IMR-90 (cell line): ENCODE measurements around the gene ERC2. TPM values are rescaled to one million over a fixed set of nuclear protein-coding genes. Genes with fewer than 3 reads are reported as not detected.

Experiments
- ATAC-seq: fragments of 200-7000 bp; cut with Tn5 transposase; 2 replicates; pipeline ENCODE4 v1.9.1; 2020; ENCODE audit warnings: low read depth, mild to moderate bottlenecking, moderate library complexity
- BruUV-seq: library from RNA; stranded (reverse); fragments of 400-500 nt; replicated peaks from 2 replicates; lab custom pipeline; 2021; lab: Mats Ljungman, UMichigan
- CTCF ChIA-PET: fragments of 300-600 bp; formaldehyde crosslinking; extraction: SDS; loops from one replicate; lab custom pipeline; 2021; ENCODE audit warnings: antibody characterized with exemption; lab: Yijun Ruan, JAX
- POLR2A ChIA-PET: fragments of 300-600 bp; sonication (Branson Sonifier 250); formaldehyde crosslinking; loops from one replicate; lab custom pipeline; 2022; ENCODE audit warnings: antibody characterized with exemption; ENCODE audit not compliant: unreplicated experiment; lab: Charles Lee
- DNase-seq: peaks from one replicate; pipeline ENCODE4 v3.0.0; 2013
- H2AFZ ChIP-seq: replicated peaks from 2 replicates; pipeline ENCODE3; 2013; ENCODE audit warnings: low read length, mild to moderate bottlenecking; ENCODE audit not compliant: poor library complexity
- H2AK5ac ChIP-seq: 2 replicates; pipeline ENCODE4 v1.6.1; 2013; ENCODE audit warnings: low read depth, low read length, inconsistent platforms
- H2AK9ac ChIP-seq: replicated peaks from 2 replicates; pipeline ENCODE3; 2013; ENCODE audit warnings: mild to moderate bottlenecking, low read depth, low read length, moderate library complexity; ENCODE audit not compliant: poor library complexity
- H2BK120ac ChIP-seq: 2 replicates; pipeline ENCODE4 v1.6.1; 2013; ENCODE audit warnings: low read depth, low read length, inconsistent platforms
- H2BK15ac ChIP-seq: 3 replicates; pipeline ENCODE4 v1.6.1; 2013; ENCODE audit warnings: low read depth, low read length, inconsistent platforms
- H2BK20ac ChIP-seq: 2 replicates; pipeline ENCODE4 v1.6.1; 2013; ENCODE audit warnings: low read depth, mild to moderate bottlenecking, inconsistent platforms, low read length, moderate library complexity
- H2BK5ac ChIP-seq: 2 replicates; pipeline ENCODE4 v1.6.1; 2013; ENCODE audit warnings: mild to moderate bottlenecking, low read depth, low read length, inconsistent platforms; ENCODE audit not compliant: poor library complexity, severe bottlenecking
- H3K14ac ChIP-seq: replicated peaks from 2 replicates; pipeline ENCODE4 v1.6.1; 2013; ENCODE audit warnings: low read depth, low read length, inconsistent platforms
- H3K18ac ChIP-seq: 2 replicates; pipeline ENCODE4 v1.6.1; 2013; ENCODE audit warnings: low read depth, low read length, control low read depth
- H3K23ac ChIP-seq: 2 replicates; pipeline ENCODE4 v1.6.1; 2013; ENCODE audit warnings: low read depth, low read length, inconsistent platforms
- H3K27ac ChIP-seq: 2 replicates; pipeline ENCODE4 v1.5.1; 2013; ENCODE audit warnings: mild to moderate bottlenecking, control low read depth, low read length; ENCODE audit not compliant: insufficient read depth
- H3K27me3 ChIP-seq: 2 replicates; pipeline ENCODE4 v1.6.1; 2013; ENCODE audit warnings: low read length; ENCODE audit not compliant: control insufficient read depth, insufficient read depth
- H3K36me3 ChIP-seq: 2 replicates; pipeline ENCODE4 v1.6.1; 2013; ENCODE audit warnings: low read length, mixed read lengths; ENCODE audit not compliant: control insufficient read depth, insufficient read depth
- H3K4ac ChIP-seq: 2 replicates; pipeline ENCODE4 v1.6.1; 2013; ENCODE audit warnings: low read depth, low read length, inconsistent platforms
- H3K4me1 ChIP-seq: 2 replicates; pipeline ENCODE4 v1.6.1; 2013; ENCODE audit warnings: low read length, mixed read lengths; ENCODE audit not compliant: control insufficient read depth, insufficient read depth
- H3K4me2 ChIP-seq: 2 replicates; pipeline ENCODE4 v1.6.1; 2013; ENCODE audit warnings: low read depth, mild to moderate bottlenecking, control low read depth, low read length, moderate library complexity
- H3K4me3 ChIP-seq: 2 replicates; pipeline ENCODE4 v1.5.1; 2013; ENCODE audit warnings: low read depth, mild to moderate bottlenecking, control low read depth, low read length, moderate library complexity; ENCODE audit not compliant: insufficient read depth
- H3K56ac ChIP-seq: 2 replicates; pipeline ENCODE4 v1.6.1; 2013; ENCODE audit warnings: low read length, inconsistent platforms; ENCODE audit not compliant: insufficient read depth; ENCODE audit errors: extremely low read depth
- H3K79me1 ChIP-seq, 2 experiments: 2 replicates each; pipeline ENCODE4 v1.6.1; 2013; ENCODE audit warnings: low read length in 2 of 2, inconsistent platforms in 1 of 2, low read depth in 1 of 2
- H3K9ac ChIP-seq: 2 replicates; pipeline ENCODE4 v1.6.1; 2013; ENCODE audit warnings: low read depth, low read length, control low read depth
- H3K9me1 ChIP-seq: 2 replicates; pipeline ENCODE4 v1.6.1; 2013; ENCODE audit warnings: low read length, inconsistent platforms; ENCODE audit not compliant: insufficient read depth
- H3K9me3 ChIP-seq: 2 replicates; pipeline ENCODE4 v1.6.1; 2013; ENCODE audit warnings: low read length; ENCODE audit not compliant: control insufficient read depth, insufficient read depth
- H4K20me1 ChIP-seq: 2 replicates; pipeline ENCODE4 v1.6.1; 2013; ENCODE audit warnings: low read length, inconsistent platforms; ENCODE audit not compliant: insufficient read depth
- H4K5ac ChIP-seq: 2 replicates; pipeline ENCODE4 v1.6.1; 2013; ENCODE audit warnings: mild to moderate bottlenecking, low read depth, low read length, control low read depth
- H4K8ac ChIP-seq, 2 experiments: 2 replicates each; pipeline ENCODE4 v1.6.1; 2013; ENCODE audit warnings: low read depth in 2 of 2, low read length in 2 of 2, control low read depth in 1 of 2, inconsistent platforms in 1 of 2
- H4K91ac ChIP-seq: 2 replicates; pipeline ENCODE4 v1.6.1; 2013; ENCODE audit warnings: low read depth, low read length, inconsistent platforms; ENCODE audit not compliant: insufficient read depth
- BHLHE40 ChIP-seq: fragments of 150-350 bp; IDR thresholded peaks from 2 replicates; pipeline ENCODE4 v1.6.1; 2016; ENCODE audit warnings: mild to moderate bottlenecking, low read depth, low read length
- CEBPB ChIP-seq: IDR thresholded peaks from 2 replicates; pipeline ENCODE4 v1.6.1; 2012; ENCODE audit warnings: low read depth, low read length, improper control_type of control experiment
- CHD1 ChIP-seq: IDR thresholded peaks from 2 replicates; pipeline ENCODE4 v1.6.1; 2012; ENCODE audit warnings: low read depth, low read length, improper control_type of control experiment
- ELK1 ChIP-seq: fragments of 150-350 bp; IDR thresholded peaks from 2 replicates; pipeline ENCODE4 v1.6.1; 2016; ENCODE audit warnings: low read depth, mild to moderate bottlenecking, low read length, moderate library complexity, borderline replicate concordance
- MAFK ChIP-seq: IDR thresholded peaks from 2 replicates; pipeline ENCODE4 v1.6.1; 2012; ENCODE audit warnings: low read depth, low read length, improper control_type of control experiment
- MAZ ChIP-seq: IDR thresholded peaks from 2 replicates; pipeline ENCODE4 v1.6.1; 2012; ENCODE audit warnings: low read depth, mild to moderate bottlenecking, low read length, improper control_type of control experiment, moderate library complexity, borderline replicate concordance
- MXI1 ChIP-seq: IDR thresholded peaks from 2 replicates; pipeline ENCODE4 v1.6.1; 2012; ENCODE audit warnings: low read depth, mild to moderate bottlenecking, low read length, moderate library complexity, borderline replicate concordance
- NFE2L2 ChIP-seq: fragments of 150-350 bp; IDR thresholded peaks from 2 replicates; pipeline ENCODE4 v1.6.1; 2016; ENCODE audit warnings: low read depth, mild to moderate bottlenecking, low read length
- POLR2A ChIP-seq: IDR thresholded peaks from 2 replicates; pipeline ENCODE4 v1.6.1; 2012; ENCODE audit warnings: mild to moderate bottlenecking, low read depth, low read length
- RAD21 ChIP-seq: IDR thresholded peaks from 2 replicates; pipeline ENCODE4 v1.6.1; 2012; ENCODE audit warnings: low read length, improper control_type of control experiment
- RFX5 ChIP-seq: IDR thresholded peaks from 2 replicates; pipeline ENCODE4 v1.8.0; 2012; ENCODE audit warnings: low read depth, mild to moderate bottlenecking, low read length, moderate library complexity
- SMC3 ChIP-seq: fragments of 150-350 bp; IDR thresholded peaks from 2 replicates; pipeline ENCODE4 v1.6.1; 2016; ENCODE audit warnings: low read depth, mild to moderate bottlenecking, antibody characterized with exemption, low read length, moderate library complexity
- WGBS, 2 experiments: methylation state at CpG; one replicate each; pipeline versions ENCODE4 v1.1.5 to v1.1.7; 2013; ENCODE audit warnings: missing lambda C conversion rate in 2 of 2; ENCODE audit not compliant: insufficient read length in 1 of 2; ENCODE audit errors: extremely low coverage in 2 of 2; 5-methylcytosine and 5-hydroxymethylcytosine counted together
- dilution Hi-C: fragments of 300-500 bp; cut with HindIII; formaldehyde crosslinking; loops from one replicate; pipeline ENCODE4 v1.14.3; 2018; ENCODE audit warnings: low sequenced_read_pairs; ENCODE audit not compliant: unreplicated experiment
- in situ Hi-C: fragments of 300-500 bp; cut with MboI; formaldehyde crosslinking; loops from 3 replicates; pipeline ENCODE4 v1.14.3; 2019; ENCODE audit warnings: low sequenced_read_pairs, inconsistent platforms, mixed read lengths
- intact Hi-C: fragments of 100-400 bp; cut with micrococcal nuclease; formaldehyde crosslinking; loops from 2 replicates; pipeline ENCODE4 v1.10.0; 2022
- polyA plus RNA-seq, 3 experiments: library from polyadenylated mRNA; depleted of rRNA; stranded (reverse); fragments of >200 nt; gene quantifications; 2 replicates each; pipeline ENCODE4 v1.2.3, GENCODE V29; 2012; ENCODE audit warnings: low replicate concordance in 1 of 3
- total RNA-seq: library from RNA; depleted of rRNA; stranded (reverse); fragments of >200 nt; gene quantifications from 2 replicates; pipeline ENCODE4 v1.2.3, GENCODE V29; 2012
- TF ChIP-seq, protein P1 (sequence below): conservative IDR thresholded peaks from 2 replicates; pipeline ENCODE4 v1.5.1; 2012; ENCODE audit warnings: mild to moderate bottlenecking, low read depth, low read length, improper control_type of control experiment

Gene ERC2
- total and polyA plus RNA-seq, 2 of the 4 experiments (the other 2 are of a cell fraction), result 0.17 to 0.18 TPM

DNA sequence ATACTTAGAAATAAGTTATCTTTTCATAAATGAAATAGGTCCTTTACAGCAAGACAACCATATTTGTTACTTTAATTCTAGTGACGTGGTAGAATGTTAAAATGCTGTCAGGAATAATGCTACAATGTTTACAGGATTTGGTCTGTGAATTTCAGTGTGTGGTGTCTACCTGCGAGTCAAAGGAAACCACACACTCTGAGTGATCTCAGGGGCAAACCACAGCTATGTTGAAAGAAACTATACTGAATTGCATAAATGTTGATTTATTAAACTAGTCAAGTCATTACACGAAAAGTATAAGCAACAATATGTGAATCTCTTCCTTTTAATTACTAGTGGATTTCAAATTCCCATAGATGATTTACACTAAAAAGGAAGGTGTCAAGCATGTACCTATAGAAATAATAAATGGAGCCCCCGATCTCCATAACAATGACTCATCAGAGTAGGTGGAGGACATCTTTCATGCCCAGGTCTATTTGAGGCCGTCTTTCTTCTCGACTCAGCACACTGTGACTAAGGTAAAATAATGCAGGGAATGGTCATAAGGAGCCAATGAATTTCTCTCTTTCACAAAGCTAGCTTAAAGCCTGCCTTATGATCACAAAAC is 463.0 kb downstream of the ERC2 start:
- H3K23ac ChIP-seq, result no peak overlapping the region
- no peaks in the 10 kb centered on the region for H3K27me3 ChIP-seq
- no peak overlapping the region for H3K4me2 ChIP-seq
- no peaks in the 10 kb centered on the region for H3K9me3 ChIP-seq
- H2AFZ ChIP-seq, result no peak overlapping the region
- H3K18ac ChIP-seq, result no peak overlapping the region
- dilution Hi-C loops, result no loop called here
- no peak overlapping the region for H2AK5ac ChIP-seq
- no peak overlapping the region for H3K14ac ChIP-seq
- H4K20me1 ChIP-seq, result no peaks in the 10 kb centered on the region
- intact Hi-C loops, result no loop called here
- H2BK20ac ChIP-seq, result no peak overlapping the region
- no peak overlapping the region for H3K56ac ChIP-seq
- H2BK5ac ChIP-seq, result no peak overlapping the region
- no peaks in the 10 kb centered on the region for H3K79me1 ChIP-seq
- in situ Hi-C loops, result no loop called here
- CTCF ChIA-PET, result no interaction called here
- no peaks in the 10 kb centered on the region for H3K9me1 ChIP-seq
- TF ChIP-seq CEBPB (no peak), RAD21 (no peak), MAFK (no peak), MAZ (no peak), BHLHE40 (no peak), NFE2L2 (no peak), CHD1 (no peak), MXI1 (no peak), SMC3 (no peak), RFX5 (no peak), ELK1 (no peak), POLR2A (no peak)
- TF ChIP-seq, protein P1, sequence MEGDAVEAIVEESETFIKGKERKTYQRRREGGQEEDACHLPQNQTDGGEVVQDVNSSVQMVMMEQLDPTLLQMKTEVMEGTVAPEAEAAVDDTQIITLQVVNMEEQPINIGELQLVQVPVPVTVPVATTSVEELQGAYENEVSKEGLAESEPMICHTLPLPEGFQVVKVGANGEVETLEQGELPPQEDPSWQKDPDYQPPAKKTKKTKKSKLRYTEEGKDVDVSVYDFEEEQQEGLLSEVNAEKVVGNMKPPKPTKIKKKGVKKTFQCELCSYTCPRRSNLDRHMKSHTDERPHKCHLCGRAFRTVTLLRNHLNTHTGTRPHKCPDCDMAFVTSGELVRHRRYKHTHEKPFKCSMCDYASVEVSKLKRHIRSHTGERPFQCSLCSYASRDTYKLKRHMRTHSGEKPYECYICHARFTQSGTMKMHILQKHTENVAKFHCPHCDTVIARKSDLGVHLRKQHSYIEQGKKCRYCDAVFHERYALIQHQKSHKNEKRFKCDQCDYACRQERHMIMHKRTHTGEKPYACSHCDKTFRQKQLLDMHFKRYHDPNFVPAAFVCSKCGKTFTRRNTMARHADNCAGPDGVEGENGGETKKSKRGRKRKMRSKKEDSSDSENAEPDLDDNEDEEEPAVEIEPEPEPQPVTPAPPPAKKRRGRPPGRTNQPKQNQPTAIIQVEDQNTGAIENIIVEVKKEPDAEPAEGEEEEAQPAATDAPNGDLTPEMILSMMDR, result no peak
- H2AK9ac ChIP-seq, result no peak overlapping the region
- H2BK15ac ChIP-seq, result no peak overlapping the region
- DNase-seq, result no peak
- H3K9ac ChIP-seq, result no peak overlapping the region
- no peak overlapping the region for H4K91ac ChIP-seq
- H3K4ac ChIP-seq, result no peak overlapping the region
- no peak overlapping the region for H3K27ac ChIP-seq
- no peak overlapping the region for H4K8ac ChIP-seq
- no peak for ATAC-seq
- WGBS, 2 experiments, result no CpG with 5 or more reads among the region's 6 CpGs
- POLR2A ChIA-PET, result no interaction called here
- H3K4me1 ChIP-seq, result no peaks in the 10 kb centered on the region
- H4K5ac ChIP-seq, result no peak overlapping the region
- H3K4me3 ChIP-seq, result no peak overlapping the region
- H2BK120ac ChIP-seq, result no peak overlapping the region
- BruUV-seq, result no TSS peak
- H3K36me3 ChIP-seq, result no peaks in the 10 kb centered on the region
